HCT116 (cell line): ENCODE results near the gene MCC. TPM values are rescaled to one million over a fixed set of nuclear protein-coding genes. Genes with fewer than 3 reads are reported as not detected.

Experiments used
- ATAC-seq: fragments of 200-7000 bp; cut with Tn5 transposase; 2 replicates; pipeline ENCODE4 v1.9.1; 2020; ENCODE audit warnings: mild to moderate bottlenecking, moderate library complexity
- BruUV-seq: library from RNA; stranded (reverse); fragments of 400-500 nt; replicated peaks from 2 replicates; lab custom pipeline; 2021; lab: Mats Ljungman, UMichigan
- CTCF ChIA-PET: fragments of 300-600 bp; sonication (Branson Sonifier 250); formaldehyde crosslinking; loops from one replicate; lab custom pipeline; 2021; ENCODE audit warnings: antibody characterized with exemption; lab: Charles Lee
- POLR2A ChIA-PET: fragments of 300-600, 350-600 bp; sonication (Branson Sonifier 250); formaldehyde crosslinking; loops from one replicate; lab custom pipeline; 2021; ENCODE audit warnings: antibody characterized with exemption; lab: Charles Lee
- RAD21 ChIA-PET, 2 experiments: fragments of 300-600 bp; sonication (Branson Sonifier 250); formaldehyde crosslinking; loops; one replicate each; lab custom pipeline; 2023; ENCODE audit warnings: low total read pairs in 2 of 2; ENCODE audit not compliant: uncharacterized antibody in 2 of 2, unreplicated experiment in 2 of 2, low non-redundant PET in 1 of 2; lab: Charles Lee
- DNase-seq: peaks from one replicate; pipeline ENCODE4 v3.0.0-alpha.2; 2010; ENCODE audit warnings: low read depth, low spot score
- H2AFZ ChIP-seq: fragments of 200-600 bp; shearing (Covaris generic), sonication (generic); 2 replicates; pipeline ENCODE4 v1.6.1; 2017; ENCODE audit warnings: low read depth, mixed run types, mixed read lengths, antibody characterized with exemption, low read length; ENCODE audit not compliant: poor library complexity, severe bottlenecking
- H3K27ac ChIP-seq: 2 replicates; pipeline ENCODE4 v1.5.1; 2012; ENCODE audit warnings: low read depth, low read length
- H3K27me3 ChIP-seq: fragments of 200-600 bp; sonication (generic); 2 replicates; pipeline ENCODE4 v1.6.1; 2016; ENCODE audit warnings: mixed run types, low read length, mixed read lengths; ENCODE audit not compliant: insufficient read depth
- H3K36me3 ChIP-seq, 2 experiments: fragments of 200-500 bp in 1 of 2; fragments of 200-600 bp in 1 of 2; sonication (Bioruptor generic) in 1 of 2; sonication (generic) in 1 of 2; 2 replicates each; pipeline versions ENCODE4 v1.5.1 to v1.6.1; 2014 to 2016; ENCODE audit warnings: low read length in 2 of 2, inconsistent platforms in 1 of 2, mixed read lengths in 1 of 2, mixed run types in 1 of 2; ENCODE audit not compliant: insufficient read depth in 2 of 2, control insufficient read depth in 1 of 2
- H3K4me1 ChIP-seq, 2 experiments: fragments of 200-600 bp in 1 of 2; sonication (generic) in 1 of 2; 2 replicates each; pipeline versions ENCODE4 v1.5.1 to v1.6.1; 2012 to 2017; ENCODE audit warnings: low read length in 2 of 2, inconsistent platforms in 1 of 2, mild to moderate bottlenecking in 1 of 2, mixed read lengths in 1 of 2, mixed run types in 1 of 2, moderate library complexity in 1 of 2; ENCODE audit not compliant: insufficient read depth in 2 of 2, control insufficient read depth in 1 of 2
- H3K4me2 ChIP-seq: fragments of 200-600 bp; sonication (generic); 2 replicates; pipeline ENCODE4 v1.6.1; 2017; ENCODE audit warnings: mixed run types, low read length, mixed read lengths
- H3K4me3 ChIP-seq, 2 experiments: fragments of 200-600 bp in 1 of 2; sonication (generic) in 1 of 2; replicated peaks in 1 of 2; 2 replicates each; pipeline ENCODE4 v1.5.1; 2011 to 2016; ENCODE audit warnings: low read length in 2 of 2, control low read depth in 1 of 2, low read depth in 1 of 2, mild to moderate bottlenecking in 1 of 2, mixed read lengths in 1 of 2, mixed run types in 1 of 2
- H3K79me2 ChIP-seq: fragments of 200-600 bp; sonication (generic); 2 replicates; pipeline ENCODE4 v1.6.1; 2017; ENCODE audit warnings: mild to moderate bottlenecking, mixed run types, low read length, moderate library complexity, mixed read lengths; ENCODE audit not compliant: insufficient read depth
- H3K9ac ChIP-seq: fragments of 200-600 bp; sonication (generic); 2 replicates; pipeline ENCODE4 v1.6.1; 2016; ENCODE audit warnings: low read length, mixed read lengths
- H3K9me2 ChIP-seq: fragments of 200-600 bp; sonication (generic), shearing (Covaris generic); 2 replicates; pipeline ENCODE4 v1.6.1; 2017; ENCODE audit warnings: mixed run types, mild to moderate bottlenecking, moderate library complexity; ENCODE audit not compliant: insufficient read depth
- H3K9me3 ChIP-seq, 2 experiments: fragments of 200-500 bp in 1 of 2; fragments of 200-600 bp in 1 of 2; sonication (Bioruptor generic) in 1 of 2; sonication (generic) in 1 of 2; 2 replicates each; pipeline ENCODE4 v1.6.1; 2014 to 2017; ENCODE audit warnings: low read length in 2 of 2, mixed read lengths in 2 of 2, inconsistent platforms in 1 of 2, low read depth in 1 of 2, mild to moderate bottlenecking in 1 of 2, mixed run types in 1 of 2, moderate library complexity in 1 of 2; ENCODE audit not compliant: control insufficient read depth in 1 of 2, insufficient read depth in 1 of 2
- H4K20me1 ChIP-seq: fragments of 200-600 bp; sonication (generic), shearing (Covaris generic); 2 replicates; pipeline ENCODE4 v1.6.1; 2017; ENCODE audit warnings: mixed run types, mild to moderate bottlenecking, moderate library complexity; ENCODE audit not compliant: insufficient read depth
- ATF3 ChIP-seq: IDR thresholded peaks from 2 replicates; pipeline ENCODE4 v1.6.1; 2012
- CBX3 ChIP-seq: IDR thresholded peaks from 2 replicates; pipeline ENCODE4 v1.6.1; 2012; ENCODE audit warnings: low read depth
- CEBPB ChIP-seq: IDR thresholded peaks from 2 replicates; pipeline ENCODE4 v1.6.1; 2012; ENCODE audit warnings: low read depth
- CTCF ChIP-seq, 3 experiments: fragments of 200-600 bp in 1 of 3; sonication (generic) in 1 of 3; IDR thresholded peaks in 2 of 3; conservative IDR thresholded peaks in 1 of 3; 2 replicates each; pipeline ENCODE4 v1.5.1; 2012 to 2017; ENCODE audit warnings: low read depth in 2 of 3, low read length in 2 of 3, antibody characterized with exemption in 1 of 3, borderline replicate concordance in 1 of 3, control low read depth in 1 of 3, mild to moderate bottlenecking in 1 of 3, mixed read lengths in 1 of 3, mixed run types in 1 of 3, moderate library complexity in 1 of 3; ENCODE audit not compliant: insufficient read depth in 1 of 3
- EGR1 ChIP-seq: IDR thresholded peaks from 2 replicates; pipeline ENCODE4 v1.6.1; 2012; ENCODE audit warnings: low read depth
- ELF1 ChIP-seq: IDR thresholded peaks from 2 replicates; pipeline ENCODE4 v1.6.1; 2012; ENCODE audit warnings: low read depth, borderline replicate concordance
- EZH2 ChIP-seq: fragments of 200-600 bp; sonication (generic); IDR thresholded peaks from 2 replicates; pipeline ENCODE4 v1.6.1; 2017; ENCODE audit warnings: antibody characterized with exemption, mixed run types
- FOSL1 ChIP-seq: IDR thresholded peaks from 2 replicates; pipeline ENCODE4 v1.6.1; 2012; ENCODE audit warnings: low read depth
- JUND ChIP-seq: IDR thresholded peaks from 2 replicates; pipeline ENCODE4 v1.6.1; 2012
- POLR2A ChIP-seq: IDR thresholded peaks from 2 replicates; pipeline ENCODE4 v1.7.0; 2011; ENCODE audit warnings: borderline replicate concordance; ENCODE audit not compliant: insufficient read depth, insufficient read length; ENCODE audit errors: extremely low read depth
- POLR2AphosphoS5 ChIP-seq: IDR thresholded peaks from 2 replicates; pipeline ENCODE4 v1.6.1; 2011; ENCODE audit warnings: mild to moderate bottlenecking, low read depth, low read length, moderate library complexity
- RAD21 ChIP-seq: IDR thresholded peaks from 2 replicates; pipeline ENCODE4 v1.6.1; 2012; ENCODE audit warnings: low read depth, mild to moderate bottlenecking
- SIN3A ChIP-seq: IDR thresholded peaks from 2 replicates; pipeline ENCODE4 v1.6.1; 2012; ENCODE audit warnings: low read depth
- SRF ChIP-seq: IDR thresholded peaks from 2 replicates; pipeline ENCODE4 v1.6.1; 2012; ENCODE audit warnings: low read depth
- YY1 ChIP-seq: IDR thresholded peaks from 2 replicates; pipeline ENCODE4 v1.6.1; 2011; ENCODE audit warnings: low read length, low read depth, moderate library complexity, mild to moderate bottlenecking; ENCODE audit not compliant: insufficient replicate concordance; ENCODE audit errors: extremely low read depth
- ZBTB33 ChIP-seq: IDR thresholded peaks from 2 replicates; pipeline ENCODE4 v1.6.1; 2011; ENCODE audit warnings: mild to moderate bottlenecking, low read length, moderate library complexity; ENCODE audit not compliant: insufficient replicate concordance; ENCODE audit errors: extremely low read depth
- ZFX ChIP-seq: fragments of 450-650 bp; IDR thresholded peaks from 2 replicates; pipeline ENCODE4 v1.6.1; 2017
- ZNF274 ChIP-seq: fragments of 200-500 bp; sonication (Bioruptor generic); IDR thresholded peaks from 2 replicates; pipeline ENCODE4 v1.6.1; 2014; ENCODE audit warnings: mild to moderate bottlenecking, low read depth, low read length, inconsistent platforms
- intact Hi-C: fragments of 100-400 bp; cut with micrococcal nuclease; formaldehyde crosslinking; loops from 2 replicates; pipeline ENCODE4 v1.10.0; 2022
- total RNA-seq: library from RNA; stranded (reverse); gene quantifications from one replicate; pipeline ENCODE4 v1.2.1, GENCODE V29; 2021; ENCODE audit not compliant: unreplicated experiment
- TF ChIP-seq, protein P1 (sequence below): IDR thresholded peaks from 2 replicates; pipeline ENCODE4 v1.6.1; 2012; ENCODE audit warnings: low read depth
- TF ChIP-seq, protein P2 (sequence below): IDR thresholded peaks from 2 replicates; pipeline ENCODE4 v1.6.1; 2012

MCC gene
- total RNA-seq, 1 experiment from 2014 or later, result 20.1 TPM

GRCh38 chr5:113357696-113358476, 130.4 kb downstream of the MCC start:
- ChIA-PET CTCF (interaction anchor here (0.9 kb wide), 1 partner anchor 21 kb away, joined by 3 read pairs; no protein-coding TSS in a partner anchor), RAD21 (no interaction called here), POLR2A (no interaction called here)
- no peaks in the 10 kb centered on the region for H3K9me3 ChIP-seq
- H4K20me1 ChIP-seq, result no peaks in the 10 kb centered on the region
- BruUV-seq, result no TSS peak
- intact Hi-C loops, result no loop called here
- no peaks in the 10 kb centered on the region for H3K27me3 ChIP-seq
- H3K79me2 ChIP-seq, result no peaks in the 10 kb centered on the region
- 0 out of 2 replicates have a peak, but pooled peaks cover 6% of the 10 kb centered on the region for H3K9me2 ChIP-seq
- no peak overlapping the region for H3K9ac ChIP-seq
- no peaks in the 10 kb centered on the region for H3K36me3 ChIP-seq
- no peak overlapping the region for H2AFZ ChIP-seq
- DNase-seq (no peak), ATAC-seq (no peak)
- TF ChIP-seq POLR2A (no peak), JUND (no peak), ZFX (no peak), RAD21 (no peak), SRF (no peak), SIN3A (no peak), ELF1 (no peak), EGR1 (no peak), EZH2 (no peak), ZBTB33 (no peak), POLR2AphosphoS5 (no peak), ATF3 (no peak), YY1 (no peak), CBX3 (no peak), FOSL1 (no peak), CTCF (IDR thresholded peaks at IDR 0.05 in 2 of 3, conservative IDR thresholded peaks at IDR 0.05 in 1 of 3; ENCODE audit: borderline replicate concordance in 1 of 3, insufficient read depth in 1 of 3, low read depth in 2 of 3, low read length in 2 of 3) (no peak), ZNF274 (no peak), CEBPB (no peak)
- TF ChIP-seq, protein P1, sequence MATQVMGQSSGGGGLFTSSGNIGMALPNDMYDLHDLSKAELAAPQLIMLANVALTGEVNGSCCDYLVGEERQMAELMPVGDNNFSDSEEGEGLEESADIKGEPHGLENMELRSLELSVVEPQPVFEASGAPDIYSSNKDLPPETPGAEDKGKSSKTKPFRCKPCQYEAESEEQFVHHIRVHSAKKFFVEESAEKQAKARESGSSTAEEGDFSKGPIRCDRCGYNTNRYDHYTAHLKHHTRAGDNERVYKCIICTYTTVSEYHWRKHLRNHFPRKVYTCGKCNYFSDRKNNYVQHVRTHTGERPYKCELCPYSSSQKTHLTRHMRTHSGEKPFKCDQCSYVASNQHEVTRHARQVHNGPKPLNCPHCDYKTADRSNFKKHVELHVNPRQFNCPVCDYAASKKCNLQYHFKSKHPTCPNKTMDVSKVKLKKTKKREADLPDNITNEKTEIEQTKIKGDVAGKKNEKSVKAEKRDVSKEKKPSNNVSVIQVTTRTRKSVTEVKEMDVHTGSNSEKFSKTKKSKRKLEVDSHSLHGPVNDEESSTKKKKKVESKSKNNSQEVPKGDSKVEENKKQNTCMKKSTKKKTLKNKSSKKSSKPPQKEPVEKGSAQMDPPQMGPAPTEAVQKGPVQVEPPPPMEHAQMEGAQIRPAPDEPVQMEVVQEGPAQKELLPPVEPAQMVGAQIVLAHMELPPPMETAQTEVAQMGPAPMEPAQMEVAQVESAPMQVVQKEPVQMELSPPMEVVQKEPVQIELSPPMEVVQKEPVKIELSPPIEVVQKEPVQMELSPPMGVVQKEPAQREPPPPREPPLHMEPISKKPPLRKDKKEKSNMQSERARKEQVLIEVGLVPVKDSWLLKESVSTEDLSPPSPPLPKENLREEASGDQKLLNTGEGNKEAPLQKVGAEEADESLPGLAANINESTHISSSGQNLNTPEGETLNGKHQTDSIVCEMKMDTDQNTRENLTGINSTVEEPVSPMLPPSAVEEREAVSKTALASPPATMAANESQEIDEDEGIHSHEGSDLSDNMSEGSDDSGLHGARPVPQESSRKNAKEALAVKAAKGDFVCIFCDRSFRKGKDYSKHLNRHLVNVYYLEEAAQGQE, result no peak
- TF ChIP-seq, protein P2, sequence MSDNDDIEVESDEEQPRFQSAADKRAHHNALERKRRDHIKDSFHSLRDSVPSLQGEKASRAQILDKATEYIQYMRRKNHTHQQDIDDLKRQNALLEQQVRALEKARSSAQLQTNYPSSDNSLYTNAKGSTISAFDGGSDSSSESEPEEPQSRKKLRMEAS, result no peak
- H3K4me2 ChIP-seq, result no peak overlapping the region
- no peak overlapping the region for H3K27ac ChIP-seq
- H3K4me1 ChIP-seq, result no peaks in the 10 kb centered on the region
- H3K4me3 ChIP-seq, result no peak overlapping the region
